ENCODE data around the gene PRKN. TPM values are rescaled to one million over a fixed set of nuclear protein-coding genes. Genes with fewer than 3 reads are reported as not detected.

The PRKN gene
- total and polyA plus RNA-seq, 2 donors (not counting 3 experiments of a cell fraction or from before 2014, with no cell fraction given), result 0.06 TPM; not detected in 1

DNA sequence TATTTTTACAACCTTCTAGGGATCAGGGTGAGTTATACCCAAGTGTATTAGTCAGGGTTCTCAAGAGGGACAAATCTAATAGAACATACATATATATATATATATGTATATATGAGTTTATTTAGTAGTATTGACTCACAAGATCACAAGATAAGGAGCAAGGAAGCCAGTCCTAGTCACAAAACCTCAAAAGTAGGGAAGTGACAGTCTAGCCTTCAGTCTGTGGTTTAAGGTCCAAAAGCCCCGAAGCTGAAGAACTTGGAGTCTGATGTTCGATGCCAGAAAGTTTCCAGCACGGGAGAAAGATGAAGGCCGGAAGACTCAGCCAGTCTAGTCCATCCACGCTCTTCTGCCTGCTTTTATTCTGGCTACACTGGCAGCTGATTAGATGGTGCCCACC lies 821.0 kb downstream of the PRKN start:
- Histone ChIP-seq H3K27me3 (ENCODE audit: control insufficient read depth in 2 of 2, insufficient read depth in 2 of 2, low read length in 2 of 2) (no peaks in the 10 kb centered on the region), H3K9me3 (replicated peaks; ENCODE audit: control insufficient read depth, insufficient read depth, low read length) (no peaks in the 10 kb centered on the region), H3K4me3 (replicated peaks in 1 of 3; ENCODE audit: insufficient read depth in 1 of 3, low read depth in 1 of 3, low read length in 3 of 3) (no peak overlapping the region), H3K4me2 (ENCODE audit: insufficient read depth, low read length) (no peak overlapping the region), H3K27ac (ENCODE audit: insufficient read depth, low read depth, low read length) (no peak overlapping the region), H3K9ac (replicated peaks; ENCODE audit: extremely low read depth, insufficient read depth, low read length) (no peak overlapping the region), H4K20me1 (replicated peaks; ENCODE audit: control insufficient read depth, extremely low read depth, insufficient read depth, low read length) (no peaks in the 10 kb centered on the region), H3K9me1 (replicated peaks; ENCODE audit: control insufficient read depth, extremely low read depth, insufficient read depth, low read length) (no peaks in the 10 kb centered on the region), H3K79me2 (ENCODE audit: control insufficient read depth, insufficient read depth, low read length) (no peaks in the 10 kb centered on the region), H3K4me1 (ENCODE audit: control insufficient read depth, extremely low read depth, insufficient read depth, low read length) (no peaks in the 10 kb centered on the region), H2AFZ (ENCODE audit: low read depth, low read length) (no peak overlapping the region), H3K36me3 (ENCODE audit: control insufficient read depth in 2 of 2, extremely low read depth in 1 of 2, insufficient read depth in 2 of 2, low read length in 2 of 2) (no peaks in the 10 kb centered on the region)
- FAIRE-seq (no peak), DNase-seq (ENCODE audit: low read depth, low spot score) (no peak)
- ChIA-PET CTCF (no interaction called here), POLR2A (no interaction called here)
- TF ChIP-seq, protein P1, sequence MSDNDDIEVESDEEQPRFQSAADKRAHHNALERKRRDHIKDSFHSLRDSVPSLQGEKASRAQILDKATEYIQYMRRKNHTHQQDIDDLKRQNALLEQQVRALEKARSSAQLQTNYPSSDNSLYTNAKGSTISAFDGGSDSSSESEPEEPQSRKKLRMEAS (IDR thresholded peaks at IDR 0.05; ENCODE audit: insufficient read depth, insufficient read length), result no peak
- TF ChIP-seq GATA2 (IDR thresholded peaks at IDR 0.05; ENCODE audit: insufficient read depth, insufficient read length, low read depth, low read length) (no peak), POLR2A (IDR thresholded peaks at IDR 0.05; ENCODE audit: low read depth, low read length) (no peak), MYC (IDR thresholded peaks at IDR 0.05; ENCODE audit: low read depth, low read length) (no peak), POLR2AphosphoS5 (IDR thresholded peaks at IDR 0.05; ENCODE audit: insufficient read depth, low read depth, low read length) (no peak), JUN (IDR thresholded peaks at IDR 0.05; ENCODE audit: borderline replicate concordance, insufficient read depth, insufficient read length, low read depth) (no peak), FOS (IDR thresholded peaks at IDR 0.05; ENCODE audit: borderline replicate concordance, insufficient read depth, low read length) (no peak), EZH2 (IDR thresholded peaks at IDR 0.05; ENCODE audit: borderline replicate concordance, low read depth, low read length, severe bottlenecking) (no peak)
- BruUV-seq (replicated peaks), result no TSS peak
- dilution Hi-C loops (cut with MboI; ENCODE audit: extremely low pct_ligation_motif_present, low sequenced_read_pairs), result no loop called here
- intact Hi-C loops (cut with micrococcal nuclease), result no loop called here

DNA sequence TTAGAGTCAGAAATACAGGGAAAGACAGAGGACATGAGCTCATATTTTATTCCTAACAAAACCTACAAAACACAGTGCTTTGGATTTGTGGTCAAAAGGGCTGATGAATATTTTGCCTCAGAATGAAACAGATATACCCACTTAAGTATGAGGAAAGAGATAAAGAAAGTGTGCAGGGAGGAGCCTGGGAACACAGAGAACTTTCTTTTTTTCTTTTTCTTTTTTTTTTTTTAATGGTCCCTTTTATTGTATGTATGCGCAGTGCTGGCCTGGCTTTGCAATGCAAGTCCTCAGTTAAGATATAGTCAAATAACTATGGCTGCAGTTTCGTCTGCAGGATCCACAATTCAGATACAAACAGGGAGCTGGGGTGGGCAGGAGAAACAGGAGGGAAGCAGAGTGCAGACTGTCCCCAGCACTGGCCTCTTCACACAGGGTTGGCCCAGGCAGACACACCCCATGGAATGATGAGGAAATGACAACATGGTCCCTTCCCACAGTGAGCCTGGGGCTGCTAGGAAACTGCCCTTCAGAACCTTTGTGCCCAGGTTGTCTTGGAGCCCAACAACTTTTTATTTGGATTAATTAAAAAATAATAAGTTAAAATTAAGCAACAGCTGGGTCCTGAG lies 823.9 kb downstream of the PRKN start:
- H3K36me3 ChIP-seq (ENCODE audit: control insufficient read depth in 2 of 2, extremely low read depth in 1 of 2, insufficient read depth in 2 of 2, low read length in 2 of 2), result no peaks in the 10 kb centered on the region
- ChIA-PET POLR2A (no interaction called here), CTCF (no interaction called here)
- dilution Hi-C loops (cut with MboI; ENCODE audit: extremely low pct_ligation_motif_present, low sequenced_read_pairs) (no loop called here), intact Hi-C loops (cut with micrococcal nuclease) (no loop called here)
- no peak overlapping the region for H3K4me3 ChIP-seq (replicated peaks in 1 of 3; ENCODE audit: insufficient read depth in 1 of 3, low read depth in 1 of 3, low read length in 3 of 3)
- no peaks in the 10 kb centered on the region for H3K79me2 ChIP-seq (ENCODE audit: control insufficient read depth, insufficient read depth, low read length)
- H3K27ac ChIP-seq (ENCODE audit: insufficient read depth, low read depth, low read length), result no peak overlapping the region
- H2AFZ ChIP-seq (ENCODE audit: low read depth, low read length), result no peak overlapping the region
- no peaks in the 10 kb centered on the region for H3K4me1 ChIP-seq (ENCODE audit: control insufficient read depth, extremely low read depth, insufficient read depth, low read length)
- no peaks in the 10 kb centered on the region for H3K27me3 ChIP-seq (ENCODE audit: control insufficient read depth in 2 of 2, insufficient read depth in 2 of 2, low read length in 2 of 2)
- no TSS peak for BruUV-seq (replicated peaks)
- H3K9me3 ChIP-seq (replicated peaks; ENCODE audit: control insufficient read depth, insufficient read depth, low read length), result no peaks in the 10 kb centered on the region
- no peak overlapping the region for H3K9ac ChIP-seq (replicated peaks; ENCODE audit: extremely low read depth, insufficient read depth, low read length)
- FAIRE-seq (no peak), DNase-seq (ENCODE audit: low read depth, low spot score) (no peak)
- TF ChIP-seq FOS (IDR thresholded peaks at IDR 0.05; ENCODE audit: borderline replicate concordance, insufficient read depth, low read length) (no peak), EZH2 (IDR thresholded peaks at IDR 0.05; ENCODE audit: borderline replicate concordance, low read depth, low read length, severe bottlenecking) (no peak), GATA2 (IDR thresholded peaks at IDR 0.05; ENCODE audit: insufficient read depth, insufficient read length, low read depth, low read length) (no peak)
- no peaks in the 10 kb centered on the region for H4K20me1 ChIP-seq (replicated peaks; ENCODE audit: control insufficient read depth, extremely low read depth, insufficient read depth, low read length)
- H3K9me1 ChIP-seq (replicated peaks; ENCODE audit: control insufficient read depth, extremely low read depth, insufficient read depth, low read length), result no peaks in the 10 kb centered on the region
- H3K4me2 ChIP-seq (ENCODE audit: insufficient read depth, low read length), result no peak overlapping the region

All from endothelial cell of umbilical vein (primary cell).